GM12878 (cell line): ENCODE data around the gene MACROD2.

ENCODE experiments used
- CBX3 ChIP-seq: fragments of 200-600 bp; sonication (generic); IDR thresholded peaks from 2 replicates; pipeline ENCODE4 v1.6.1; 2016; ENCODE audit warnings: low read depth, borderline replicate concordance
- CHD4 ChIP-seq: fragments of 200-600 bp; sonication (generic); IDR thresholded peaks from 2 replicates; pipeline ENCODE4 v1.6.1; 2016; ENCODE audit warnings: mild to moderate bottlenecking
- POLR2A ChIP-seq: IDR thresholded peaks from 2 replicates; pipeline ENCODE4 v1.6.1; 2011; ENCODE audit warnings: low read depth, mild to moderate bottlenecking, low read length
- POLR2AphosphoS5 ChIP-seq: IDR thresholded peaks from 2 replicates; pipeline ENCODE4 v1.6.1; 2011; ENCODE audit warnings: mild to moderate bottlenecking, low read length, inconsistent platforms
- SIN3A ChIP-seq: IDR thresholded peaks from 2 replicates; pipeline ENCODE4 v1.6.1; 2012; ENCODE audit warnings: low read depth, low read length, improper control_type of control experiment
- SREBF1 ChIP-seq: IDR thresholded peaks from 2 replicates; pipeline ENCODE4 v1.6.1; 2012; ENCODE audit warnings: mild to moderate bottlenecking, low read length
- SRF ChIP-seq, 2 experiments: IDR thresholded peaks; 2 replicates each; pipeline ENCODE4 v1.6.1; 2011; ENCODE audit warnings: low read depth in 2 of 2, low read length in 2 of 2, mild to moderate bottlenecking in 1 of 2, moderate library complexity in 1 of 2
- TCF12 ChIP-seq: IDR thresholded peaks from 2 replicates; pipeline ENCODE4 v1.6.1; 2011; ENCODE audit warnings: low read depth, mild to moderate bottlenecking, low read length
- WRNIP1 ChIP-seq: IDR thresholded peaks from 2 replicates; pipeline ENCODE4 v1.6.1; 2011; ENCODE audit warnings: low read depth, low read length, improper control_type of control experiment, borderline replicate concordance
- TF ChIP-seq, protein P1 (sequence below), 3 experiments: IDR thresholded peaks in 2 of 3; conservative IDR thresholded peaks in 1 of 3; 2 replicates each; pipeline ENCODE4 v1.5.1; 2011; ENCODE audit warnings: low read depth in 3 of 3, low read length in 3 of 3, mild to moderate bottlenecking in 3 of 3, control low read depth in 2 of 3, moderate library complexity in 2 of 3, inconsistent platforms in 1 of 3, mixed read lengths in 1 of 3; ENCODE audit not compliant: control insufficient read depth in 2 of 3, insufficient read depth in 1 of 3; ENCODE audit errors: extremely low read depth in 1 of 3
- TF ChIP-seq, protein P2 (sequence below): IDR thresholded peaks from 2 replicates; pipeline ENCODE4 v1.6.1; 2011; ENCODE audit warnings: low read depth, mild to moderate bottlenecking, low read length, moderate library complexity, borderline replicate concordance; ENCODE audit errors: extremely low read depth

DNA sequence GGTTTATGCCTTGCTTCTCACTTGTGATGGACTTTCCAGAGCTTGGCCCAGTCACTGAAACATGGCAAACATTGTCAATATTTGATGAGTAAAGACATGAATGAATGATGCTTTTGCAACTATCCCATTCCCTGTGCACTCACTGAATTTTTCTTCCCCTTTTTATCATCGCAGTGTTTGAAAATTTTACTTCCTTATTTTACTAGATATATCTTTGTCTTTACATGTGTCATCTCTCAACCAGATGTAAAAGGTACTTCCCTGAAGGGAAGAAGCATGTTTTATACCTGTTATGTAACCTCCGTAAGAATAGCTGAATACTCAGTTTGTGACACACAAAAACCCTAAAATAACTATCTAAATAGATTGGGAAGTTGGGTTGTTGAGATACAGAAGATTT is 886.8 kb downstream of the MACROD2 start:
- TF ChIP-seq CHD4 (no peak), CBX3 (no peak), WRNIP1 (no peak), SIN3A (no peak), POLR2A (no peak), SREBF1 (no peak), POLR2AphosphoS5 (no peak), TCF12 (no peak), SRF (IDR thresholded peaks at IDR 0.05; ENCODE audit: low read depth in 2 of 2, low read length in 2 of 2) (no peak)
- TF ChIP-seq, protein P1, sequence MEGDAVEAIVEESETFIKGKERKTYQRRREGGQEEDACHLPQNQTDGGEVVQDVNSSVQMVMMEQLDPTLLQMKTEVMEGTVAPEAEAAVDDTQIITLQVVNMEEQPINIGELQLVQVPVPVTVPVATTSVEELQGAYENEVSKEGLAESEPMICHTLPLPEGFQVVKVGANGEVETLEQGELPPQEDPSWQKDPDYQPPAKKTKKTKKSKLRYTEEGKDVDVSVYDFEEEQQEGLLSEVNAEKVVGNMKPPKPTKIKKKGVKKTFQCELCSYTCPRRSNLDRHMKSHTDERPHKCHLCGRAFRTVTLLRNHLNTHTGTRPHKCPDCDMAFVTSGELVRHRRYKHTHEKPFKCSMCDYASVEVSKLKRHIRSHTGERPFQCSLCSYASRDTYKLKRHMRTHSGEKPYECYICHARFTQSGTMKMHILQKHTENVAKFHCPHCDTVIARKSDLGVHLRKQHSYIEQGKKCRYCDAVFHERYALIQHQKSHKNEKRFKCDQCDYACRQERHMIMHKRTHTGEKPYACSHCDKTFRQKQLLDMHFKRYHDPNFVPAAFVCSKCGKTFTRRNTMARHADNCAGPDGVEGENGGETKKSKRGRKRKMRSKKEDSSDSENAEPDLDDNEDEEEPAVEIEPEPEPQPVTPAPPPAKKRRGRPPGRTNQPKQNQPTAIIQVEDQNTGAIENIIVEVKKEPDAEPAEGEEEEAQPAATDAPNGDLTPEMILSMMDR (IDR thresholded peaks at IDR 0.05 in 2 of 3, conservative IDR thresholded peaks at IDR 0.05 in 1 of 3; ENCODE audit: control insufficient read depth in 2 of 3, extremely low read depth in 1 of 3, insufficient read depth in 1 of 3, low read depth in 3 of 3, low read length in 3 of 3), result no peak
- TF ChIP-seq, protein P2, sequence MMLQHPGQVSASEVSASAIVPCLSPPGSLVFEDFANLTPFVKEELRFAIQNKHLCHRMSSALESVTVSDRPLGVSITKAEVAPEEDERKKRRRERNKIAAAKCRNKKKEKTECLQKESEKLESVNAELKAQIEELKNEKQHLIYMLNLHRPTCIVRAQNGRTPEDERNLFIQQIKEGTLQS, result no peak
